GM19455 (cell line): ENCODE data around the gene TCP11.

Experiments
- ATAC-seq: cut with Tn5 transposase; IDR thresholded peaks from one replicate; pipeline ENCODE4 v1.9.1; 2021; ENCODE audit not compliant: unreplicated experiment

Gene TCP11

DNA sequence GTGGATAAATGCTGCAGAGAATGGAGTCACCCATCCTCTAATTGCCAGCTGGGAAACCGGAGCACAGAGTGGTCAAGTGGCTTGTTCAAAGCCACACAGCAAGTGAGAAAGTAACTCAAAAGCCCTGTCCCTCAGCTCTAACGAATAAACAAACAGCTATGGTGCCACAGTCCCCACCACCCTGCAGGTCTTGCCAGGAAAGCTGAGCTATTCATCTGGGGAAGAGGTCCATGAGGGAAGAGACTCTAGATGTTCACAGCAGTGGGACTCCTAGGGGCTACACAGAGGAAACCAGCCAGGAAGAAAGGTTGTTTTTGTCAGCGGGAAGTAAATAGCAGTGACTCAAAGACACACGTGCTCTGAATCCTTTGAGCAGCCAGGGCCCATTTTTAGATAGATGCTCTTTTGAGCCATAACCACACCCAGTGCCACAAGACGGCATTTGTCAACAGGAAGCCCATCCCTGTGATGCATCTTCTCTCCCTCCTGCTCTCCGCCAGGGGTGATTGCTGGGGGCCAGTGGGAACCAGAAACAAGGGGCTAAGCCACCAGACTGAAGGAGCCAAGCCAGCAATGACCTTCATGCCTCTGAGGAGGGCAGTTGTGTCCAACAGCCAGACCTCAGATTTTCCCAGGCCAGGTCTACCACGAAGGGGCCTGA lies 32.4 kb upstream of the TCP11 start:
- no peak for ATAC-seq

GRCh38 chr6:35173044-35173426 lies 31.9 kb upstream of the TCP11 start:
- no peak for ATAC-seq

DNA sequence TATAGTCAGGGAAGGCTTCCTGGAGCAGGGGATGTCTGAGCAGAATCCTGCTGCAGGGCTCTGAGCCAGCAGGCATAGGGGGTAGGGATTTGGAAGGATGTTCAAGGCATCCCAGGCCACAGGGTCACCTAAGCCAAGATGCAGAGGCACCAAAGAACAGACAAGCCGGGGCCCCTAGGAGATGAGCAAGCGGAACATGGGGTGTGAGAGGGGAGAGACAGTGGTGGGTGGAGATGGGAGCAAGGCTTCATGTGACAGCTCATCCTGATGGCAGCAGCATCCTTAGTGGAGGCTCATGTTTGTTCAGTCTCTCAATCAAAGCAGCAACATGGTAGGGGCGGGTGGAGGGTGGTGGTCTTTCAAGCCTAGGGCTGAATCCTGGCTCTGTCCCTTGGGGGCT lies 29.8 kb upstream of the TCP11 start:
- no peak for ATAC-seq

DNA sequence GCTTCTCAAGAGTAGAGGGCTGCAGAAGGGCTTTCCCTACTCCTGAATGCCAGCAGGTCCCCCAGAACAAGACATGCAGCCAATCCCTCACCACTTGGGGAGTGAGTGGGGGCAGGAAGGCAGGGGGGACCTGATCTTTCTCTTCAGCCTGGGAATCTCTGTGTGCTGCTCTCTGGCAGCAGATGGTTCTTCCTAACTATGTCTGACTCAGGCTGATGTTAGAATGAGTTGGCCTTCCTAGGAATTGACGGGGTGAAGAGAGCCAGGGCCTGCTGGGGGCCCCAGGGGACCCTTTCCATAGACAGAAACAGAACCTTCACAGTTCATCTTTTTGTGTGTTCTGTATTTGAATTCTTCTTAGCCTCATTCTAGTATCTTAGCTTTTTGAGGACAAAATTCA lies 29.0 kb upstream of the TCP11 start:
- ATAC-seq: no peak

GRCh38 chr6:35168461-35168861 lies 27.3 kb upstream of the TCP11 start:
- ATAC-seq: no peak

DNA sequence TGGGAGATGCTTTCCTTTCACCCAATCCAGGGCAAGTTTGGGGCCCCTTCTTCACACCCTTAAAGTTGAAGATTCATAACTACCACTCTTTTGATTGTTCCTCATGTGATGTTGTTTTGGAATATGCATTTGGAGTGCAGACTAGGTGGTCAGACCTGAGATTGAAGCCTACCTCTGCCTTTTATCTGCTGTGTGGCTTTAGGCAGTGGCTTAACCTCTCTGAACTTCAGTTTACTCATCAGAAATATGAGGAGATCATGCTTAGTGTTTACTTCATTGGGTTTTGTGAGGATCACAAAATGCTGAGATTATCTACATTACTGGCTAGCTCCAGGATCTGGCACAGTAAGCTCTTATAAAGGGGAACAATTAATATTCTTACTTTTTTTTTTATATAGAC lies 26.4 kb upstream of the TCP11 start:
- no peak for ATAC-seq

DNA sequence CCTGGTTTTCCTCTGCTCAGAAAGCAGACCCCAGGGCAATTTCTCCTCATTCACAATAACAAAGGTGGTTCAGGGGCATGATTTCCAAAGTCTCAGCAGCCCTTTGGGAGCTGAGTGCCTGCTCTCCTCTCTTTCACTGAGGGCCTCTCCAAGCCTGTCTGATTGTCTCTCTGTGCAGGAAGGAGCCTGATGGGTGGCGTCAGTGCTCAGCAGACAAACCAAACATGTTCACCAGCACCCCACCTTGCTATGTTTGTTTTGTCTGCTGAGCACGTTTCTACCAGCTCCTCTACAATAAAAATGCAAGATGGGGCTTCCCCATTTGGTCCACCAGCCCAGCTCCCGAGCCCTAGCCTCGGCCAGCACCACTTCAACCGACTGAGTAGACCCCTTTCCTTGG lies 25.4 kb upstream of the TCP11 start:
- no peak for ATAC-seq

DNA sequence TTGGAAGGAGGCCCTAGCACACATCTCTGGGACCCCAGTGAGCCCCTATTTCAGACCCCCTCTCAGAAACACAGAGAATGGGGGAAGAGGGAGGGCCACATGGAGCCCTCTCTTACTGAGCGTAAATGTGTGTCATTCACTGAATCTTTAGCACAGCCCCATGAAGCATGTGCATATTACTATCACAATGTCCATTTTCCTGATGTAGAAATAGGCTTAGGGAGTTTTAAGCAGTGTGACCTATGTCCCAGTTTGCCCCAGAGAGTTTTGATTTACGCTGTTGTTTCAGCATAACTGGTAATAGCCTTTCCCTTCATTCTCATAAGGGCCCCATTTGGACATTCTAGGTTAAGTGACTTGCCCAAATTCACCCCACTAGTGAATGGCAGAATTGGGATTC lies 25.0 kb upstream of the TCP11 start:
- ATAC-seq: no peak

GRCh38 chr6:35165630-35166071 lies 24.5 kb upstream of the TCP11 start:
- no peak for ATAC-seq

GRCh38 chr6:35164868-35165267 lies 23.7 kb upstream of the TCP11 start:
- ATAC-seq: no peak

- no peak for ATAC-seq
Measured at GRCh38 chr6:35164277-35164676, 23.1 kb upstream of the TCP11 start.

- no peak for ATAC-seq
Measured at GRCh38 chr6:35163836-35164235, 22.7 kb upstream of the TCP11 start.

GRCh38 chr6:35161776-35162607 lies 20.9 kb upstream of the TCP11 start:
- no peak for ATAC-seq

- no peak for ATAC-seq
Measured at GRCh38 chr6:35161266-35161665, 20.1 kb upstream of the TCP11 start.

GRCh38 chr6:35160642-35161041 lies 19.5 kb upstream of the TCP11 start:
- no peak for ATAC-seq

DNA sequence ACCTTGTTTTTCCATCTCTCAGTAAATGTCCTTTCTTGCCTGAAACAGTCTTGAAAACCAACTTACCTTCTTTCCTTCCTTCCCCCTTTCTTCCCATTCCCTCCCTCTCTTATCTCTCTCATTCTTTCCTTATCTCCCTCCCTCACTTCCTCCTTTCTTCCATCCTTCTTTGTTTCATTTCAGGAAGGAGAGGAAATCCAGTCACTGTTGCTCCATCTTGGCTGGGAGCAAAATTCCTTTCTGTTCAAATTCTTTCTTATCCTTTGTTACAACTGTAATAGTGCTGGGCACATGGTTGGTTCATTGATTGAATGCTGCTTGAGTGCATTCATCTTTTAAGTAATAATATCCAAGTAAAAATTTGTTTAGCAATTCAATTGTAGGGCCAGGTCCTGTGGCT lies 17.4 kb upstream of the TCP11 start:
- no peak for ATAC-seq

- ATAC-seq: no peak
Measured at GRCh38 chr6:35154947-35155346, 13.8 kb upstream of the TCP11 start.

DNA sequence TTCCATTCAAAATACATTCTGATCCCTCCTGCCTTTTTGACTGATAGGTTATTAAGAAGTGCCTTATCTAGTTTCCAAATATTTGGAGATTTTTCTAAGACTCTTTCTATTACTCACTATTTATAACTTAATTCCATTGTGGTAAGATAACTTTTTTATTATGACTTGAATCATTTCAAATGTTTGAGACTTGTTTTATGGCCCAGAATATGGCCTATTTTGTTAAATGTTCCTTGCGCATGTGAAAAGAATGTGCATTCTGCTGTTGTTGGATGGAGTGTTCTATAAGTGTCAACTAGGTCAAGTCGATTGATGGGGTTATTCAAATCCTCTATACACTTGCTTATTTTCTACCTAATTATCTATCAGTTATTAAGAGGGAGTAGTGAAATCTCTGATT lies 13.1 kb upstream of the TCP11 start:
- ATAC-seq: no peak

GRCh38 chr6:35152067-35152707 lies 11.0 kb upstream of the TCP11 start:
- no peak for ATAC-seq

DNA sequence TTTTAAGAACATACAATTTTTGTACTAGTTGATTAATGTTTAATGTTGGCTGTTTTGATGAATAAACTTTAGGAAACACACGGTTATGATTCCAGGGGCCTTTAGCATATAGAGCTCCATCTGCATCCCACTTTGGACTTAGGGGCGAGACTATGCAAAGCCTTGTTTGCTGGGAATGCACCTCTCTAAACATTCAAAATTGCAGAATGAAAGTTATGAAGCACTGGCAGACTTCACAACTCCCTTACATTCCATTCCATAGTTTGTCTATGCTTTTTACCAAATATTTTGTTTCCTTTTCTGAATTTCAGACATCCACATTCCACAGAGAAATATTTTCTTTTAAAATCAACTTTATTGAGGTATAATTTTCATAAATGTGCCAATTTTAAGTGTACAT lies 10.3 kb upstream of the TCP11 start:
- ATAC-seq: no peak

- no peak for ATAC-seq
Measured at GRCh38 chr6:35149891-35150566, 8.9 kb upstream of the TCP11 start.
